ENCODE measurements around the gene OLA1. TPM values are rescaled to one million over a fixed set of nuclear protein-coding genes. Genes with fewer than 3 reads are reported as not detected.
A peak's percentile ranks its signal among the peaks of the same experiment; 100 is the strongest.

The OLA1 gene
- total and polyA plus RNA-seq, 9 of the 15 experiments (the other 6 are each of a cell fraction or from before 2014, with no cell fraction given), result 208 to 353 (median 225) TPM

- TF ChIP-seq SMAD4 (CRISPR knock-in tag; conservative IDR thresholded peaks at IDR 0.05) (peak; percentile 75), MYBL2 (IDR thresholded peaks at IDR 0.05; ENCODE audit: low read depth) (peak; percentile 95), MYBL2 (CRISPR knock-in tag; IDR thresholded peaks at IDR 0.05; ENCODE audit: borderline replicate concordance) (no peak), LCOR (CRISPR knock-in tag; IDR thresholded peaks at IDR 0.05) (peak; percentile 96), KAT2B (IDR thresholded peaks at IDR 0.05; ENCODE audit: low read depth, low read length) (no peak), JUND (IDR thresholded peaks at IDR 0.05; ENCODE audit: borderline replicate concordance, low read depth, low read length) (peak; percentile 37), JUND (tag; IDR thresholded peaks at IDR 0.05; ENCODE audit: borderline replicate concordance, low read depth, low read length) (no peak; the same call in 1 of the 3 replicates), HLTF (IDR thresholded peaks at IDR 0.05) (peak; percentile 59; the same call in 1 of the 2 replicates), FOXM1 (IDR thresholded peaks at IDR 0.05; ENCODE audit: low read depth) (peak; percentile 96), FOXM1 (CRISPR knock-in tag; IDR thresholded peaks at IDR 0.05; ENCODE audit: low read depth) (no peak), C11orf30 (IDR thresholded peaks at IDR 0.05; ENCODE audit: low read depth) (no peak), ZNF644 (tag; IDR thresholded peaks at IDR 0.05; ENCODE audit: low read depth) (peak; percentile 6; the same call in 1 of the 2 replicates), PCBP1 (IDR thresholded peaks at IDR 0.05; ENCODE audit: low read depth, low read length, poor library complexity, severe bottlenecking) (no peak), NFIC (IDR thresholded peaks at IDR 0.05) (peak; percentile 85), GATAD2B (IDR thresholded peaks at IDR 0.05; ENCODE audit: borderline replicate concordance) (peak; percentile 78), SMARCB1 (IDR thresholded peaks at IDR 0.05; ENCODE audit: insufficient read length, low read depth) (no peak), ZNF445 (CRISPR knock-in tag; IDR thresholded peaks at IDR 0.05; ENCODE audit: low read depth) (no peak), L3MBTL2 (IDR thresholded peaks at IDR 0.05) (peak; percentile 83), TAL1 (IDR thresholded peaks at IDR 0.05) (peak; percentile 98)
- TF ChIP-seq, protein P1, sequence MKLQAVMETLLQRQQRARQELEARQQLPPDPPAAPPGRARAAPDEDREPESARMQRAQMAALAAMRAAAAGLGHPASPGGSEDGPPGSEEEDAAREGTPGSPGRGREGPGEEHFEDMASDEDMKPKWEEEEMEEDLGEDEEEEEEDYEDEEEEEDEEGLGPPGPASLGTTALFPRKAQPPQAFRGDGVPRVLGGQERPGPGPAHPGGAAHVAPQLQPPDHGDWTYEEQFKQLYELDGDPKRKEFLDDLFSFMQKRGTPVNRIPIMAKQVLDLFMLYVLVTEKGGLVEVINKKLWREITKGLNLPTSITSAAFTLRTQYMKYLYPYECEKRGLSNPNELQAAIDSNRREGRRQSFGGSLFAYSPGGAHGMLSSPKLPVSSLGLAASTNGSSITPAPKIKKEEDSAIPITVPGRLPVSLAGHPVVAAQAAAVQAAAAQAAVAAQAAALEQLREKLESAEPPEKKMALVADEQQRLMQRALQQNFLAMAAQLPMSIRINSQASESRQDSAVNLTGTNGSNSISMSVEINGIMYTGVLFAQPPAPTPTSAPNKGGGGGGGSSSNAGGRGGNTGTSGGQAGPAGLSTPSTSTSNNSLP (IDR thresholded peaks at IDR 0.05; ENCODE audit: borderline replicate concordance, low read depth, low read length), result peak; percentile 76; the same call in 1 of the 2 replicates
- TF ChIP-seq, protein P2, sequence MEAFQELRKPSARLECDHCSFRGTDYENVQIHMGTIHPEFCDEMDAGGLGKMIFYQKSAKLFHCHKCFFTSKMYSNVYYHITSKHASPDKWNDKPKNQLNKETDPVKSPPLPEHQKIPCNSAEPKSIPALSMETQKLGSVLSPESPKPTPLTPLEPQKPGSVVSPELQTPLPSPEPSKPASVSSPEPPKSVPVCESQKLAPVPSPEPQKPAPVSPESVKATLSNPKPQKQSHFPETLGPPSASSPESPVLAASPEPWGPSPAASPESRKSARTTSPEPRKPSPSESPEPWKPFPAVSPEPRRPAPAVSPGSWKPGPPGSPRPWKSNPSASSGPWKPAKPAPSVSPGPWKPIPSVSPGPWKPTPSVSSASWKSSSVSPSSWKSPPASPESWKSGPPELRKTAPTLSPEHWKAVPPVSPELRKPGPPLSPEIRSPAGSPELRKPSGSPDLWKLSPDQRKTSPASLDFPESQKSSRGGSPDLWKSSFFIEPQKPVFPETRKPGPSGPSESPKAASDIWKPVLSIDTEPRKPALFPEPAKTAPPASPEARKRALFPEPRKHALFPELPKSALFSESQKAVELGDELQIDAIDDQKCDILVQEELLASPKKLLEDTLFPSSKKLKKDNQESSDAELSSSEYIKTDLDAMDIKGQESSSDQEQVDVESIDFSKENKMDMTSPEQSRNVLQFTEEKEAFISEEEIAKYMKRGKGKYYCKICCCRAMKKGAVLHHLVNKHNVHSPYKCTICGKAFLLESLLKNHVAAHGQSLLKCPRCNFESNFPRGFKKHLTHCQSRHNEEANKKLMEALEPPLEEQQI (IDR thresholded peaks at IDR 0.05), result peak; percentile 96
- TF ChIP-seq, protein P3, sequence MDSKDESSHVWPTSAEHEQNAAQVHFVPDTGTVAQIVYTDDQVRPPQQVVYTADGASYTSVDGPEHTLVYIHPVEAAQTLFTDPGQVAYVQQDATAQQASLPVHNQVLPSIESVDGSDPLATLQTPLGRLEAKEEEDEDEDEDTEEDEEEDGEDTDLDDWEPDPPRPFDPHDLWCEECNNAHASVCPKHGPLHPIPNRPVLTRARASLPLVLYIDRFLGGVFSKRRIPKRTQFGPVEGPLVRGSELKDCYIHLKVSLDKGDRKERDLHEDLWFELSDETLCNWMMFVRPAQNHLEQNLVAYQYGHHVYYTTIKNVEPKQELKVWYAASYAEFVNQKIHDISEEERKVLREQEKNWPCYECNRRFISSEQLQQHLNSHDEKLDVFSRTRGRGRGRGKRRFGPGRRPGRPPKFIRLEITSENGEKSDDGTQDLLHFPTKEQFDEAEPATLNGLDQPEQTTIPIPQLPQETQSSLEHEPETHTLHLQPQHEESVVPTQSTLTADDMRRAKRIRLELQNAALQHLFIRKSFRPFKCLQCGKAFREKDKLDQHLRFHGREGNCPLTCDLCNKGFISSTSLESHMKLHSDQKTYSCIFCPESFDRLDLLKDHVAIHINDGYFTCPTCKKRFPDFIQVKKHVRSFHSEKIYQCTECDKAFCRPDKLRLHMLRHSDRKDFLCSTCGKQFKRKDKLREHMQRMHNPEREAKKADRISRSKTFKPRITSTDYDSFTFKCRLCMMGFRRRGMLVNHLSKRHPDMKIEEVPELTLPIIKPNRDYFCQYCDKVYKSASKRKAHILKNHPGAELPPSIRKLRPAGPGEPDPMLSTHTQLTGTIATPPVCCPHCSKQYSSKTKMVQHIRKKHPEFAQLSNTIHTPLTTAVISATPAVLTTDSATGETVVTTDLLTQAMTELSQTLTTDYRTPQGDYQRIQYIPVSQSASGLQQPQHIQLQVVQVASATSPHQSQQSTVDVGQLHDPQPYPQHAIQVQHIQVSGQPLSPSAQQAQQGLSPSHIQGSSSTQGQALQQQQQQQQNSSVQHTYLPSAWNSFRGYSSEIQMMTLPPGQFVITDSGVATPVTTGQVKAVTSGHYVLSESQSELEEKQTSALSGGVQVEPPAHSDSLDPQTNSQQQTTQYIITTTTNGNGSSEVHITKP (IDR thresholded peaks at IDR 0.05; ENCODE audit: partially characterized antibody), result no peak
Observed at GRCh38 chr2:174059178-174059883, 189.0 kb downstream of the OLA1 start (continued).

All from K562 (cell line).